DMS 273 treated with DMSO at 0.1 percent for 48 hours (cell line): ENCODE data around the gene MBOAT2.
"Not testable (repeated sequence)": the region's sequence is repeated elsewhere in the genome, so short reads cannot be mapped to it uniquely, and the experiment has no call there.

ENCODE experiments used
- DNase-seq: peaks from one replicate; lab custom pipeline; 2025; lab: John Stamatoyannopoulos, UW

MBOAT2 gene

DNA sequence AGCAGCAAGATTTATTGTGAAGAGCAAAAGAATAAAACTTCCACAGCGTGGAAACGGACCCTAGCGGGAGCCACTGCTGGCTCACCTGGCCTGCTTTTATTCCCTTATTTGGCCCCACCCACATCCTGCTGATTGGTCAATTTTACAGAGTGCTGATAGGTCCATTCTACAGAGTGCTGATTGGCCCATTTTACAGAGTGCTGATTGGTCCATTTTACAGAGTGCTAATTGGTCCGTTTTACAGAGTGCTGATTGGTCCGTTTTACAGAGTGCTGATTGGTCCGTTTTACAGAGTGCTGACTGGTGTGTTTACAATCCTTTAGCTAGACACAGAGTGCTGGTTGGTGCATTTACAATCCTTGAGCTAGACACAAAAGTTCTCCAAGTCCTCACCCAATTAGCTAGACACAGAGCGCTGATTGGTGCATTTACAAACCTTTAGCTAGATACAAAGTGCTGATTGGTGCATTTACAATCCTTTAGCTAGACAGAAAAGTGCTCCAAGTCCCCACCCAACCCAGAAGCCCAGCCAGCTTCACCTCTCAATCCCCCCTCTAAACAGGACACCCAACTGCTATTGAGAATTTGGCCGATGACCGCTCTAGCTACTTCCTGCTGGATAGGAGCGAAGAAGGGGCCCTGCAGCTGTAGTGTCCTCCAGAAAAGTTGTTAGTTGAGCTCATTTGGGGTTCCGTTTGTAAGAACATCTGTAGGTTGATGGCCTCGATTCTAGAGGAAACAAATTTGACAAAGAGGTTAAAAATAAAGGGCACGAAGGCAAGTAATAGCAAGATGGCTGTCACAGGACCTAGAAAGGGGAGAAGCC is 108.2 kb downstream of the MBOAT2 start:
- not testable (repeated sequence) for DNase-seq

DNA sequence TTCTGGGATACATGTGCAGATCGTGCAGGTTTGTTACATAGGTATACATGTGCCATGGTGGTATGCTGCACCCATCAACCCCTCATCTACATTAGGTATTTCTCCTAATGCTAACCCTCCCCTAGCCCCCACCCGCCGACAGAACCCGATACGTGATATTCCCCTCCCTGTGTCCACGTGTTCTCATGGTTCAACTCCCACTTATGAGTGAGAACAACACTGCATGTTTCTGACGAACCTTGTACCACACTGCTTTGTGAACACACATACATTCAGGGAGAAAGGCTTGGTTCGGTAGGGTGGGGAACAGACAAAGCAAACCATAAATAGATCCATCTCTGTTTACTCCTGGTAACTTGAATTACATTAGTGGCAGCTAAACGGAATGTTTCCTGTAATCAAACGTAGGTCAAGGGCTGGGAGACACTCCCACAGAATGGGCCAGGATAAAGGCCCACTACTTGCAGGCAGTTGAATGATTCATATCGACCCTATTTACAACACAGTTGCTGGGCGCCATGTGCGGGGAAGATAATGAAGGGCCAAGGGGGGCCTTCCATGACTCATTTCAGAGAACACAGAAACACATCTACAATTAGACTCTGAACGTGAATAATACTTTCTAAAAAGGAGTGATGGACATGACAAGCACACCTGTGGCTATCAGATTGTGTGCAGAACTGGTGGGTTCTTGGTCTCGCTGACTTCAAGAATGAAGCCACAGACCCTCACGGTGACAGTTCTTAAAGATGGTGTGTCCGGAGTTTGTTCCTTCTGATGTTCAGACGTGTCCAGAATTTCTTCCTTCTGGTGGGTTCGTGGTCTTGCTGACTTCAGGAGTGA is 109.3 kb downstream of the MBOAT2 start:
- DNase-seq: no peak

DNA sequence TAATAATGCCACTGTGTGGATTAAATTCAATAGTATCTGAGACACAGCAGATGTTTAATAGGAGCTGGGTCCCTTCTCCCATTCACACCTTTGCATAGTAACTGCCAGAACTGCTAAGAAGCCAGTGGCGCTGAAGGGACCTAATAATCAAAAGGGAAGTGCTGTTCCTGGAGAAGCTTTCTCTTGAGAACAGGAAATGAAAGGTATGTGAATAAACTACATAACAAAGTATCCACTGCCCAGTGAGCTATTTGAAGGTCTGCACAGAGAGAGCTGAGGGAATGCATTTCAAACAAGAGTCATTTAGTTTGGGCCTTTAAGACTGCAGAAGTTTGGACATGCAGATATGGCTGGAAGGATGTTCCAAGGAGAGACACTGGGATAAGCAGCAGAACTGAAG is 110.0 kb downstream of the MBOAT2 start:
- DNase-seq: no peak

DNA sequence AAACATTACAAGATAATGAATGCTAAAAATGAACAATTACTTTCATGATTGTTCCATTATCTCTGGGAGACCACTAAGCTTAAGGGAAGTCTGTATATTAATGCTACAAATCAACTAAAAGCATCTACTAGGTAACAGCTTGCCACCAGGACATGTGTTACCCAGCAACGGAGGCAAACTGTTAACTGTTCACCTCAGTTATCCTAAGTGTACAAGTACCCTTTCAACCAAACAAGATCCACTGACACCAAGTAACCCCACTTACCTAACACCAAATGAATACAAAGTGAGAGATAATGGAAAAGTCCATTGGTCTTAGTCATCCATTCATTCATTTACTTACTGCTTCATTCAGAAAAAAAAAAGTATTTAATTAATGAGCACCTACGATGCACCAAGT is 111.4 kb downstream of the MBOAT2 start:
- DNase-seq: no peak

DNA sequence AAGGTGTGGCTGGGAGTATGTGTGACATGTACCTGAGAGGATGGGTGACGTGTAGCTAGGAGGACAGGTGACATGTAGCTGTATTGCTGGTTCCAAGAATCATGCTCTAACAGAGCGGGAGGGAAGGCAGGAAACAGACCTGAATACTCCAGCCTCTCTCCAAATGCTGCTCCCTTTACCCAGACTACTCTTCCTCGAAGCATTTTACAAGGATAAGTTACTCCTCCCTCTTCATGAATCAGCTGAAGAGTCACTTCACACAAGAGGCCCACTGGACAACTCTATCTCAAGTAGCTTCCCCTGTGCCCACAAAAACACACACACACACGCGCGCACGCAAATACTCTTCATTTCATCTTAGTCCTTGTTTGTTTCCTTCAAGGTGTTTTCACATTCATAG is 113.5 kb downstream of the MBOAT2 start:
- DNase-seq: no peak

- no peak for DNase-seq
Observed at GRCh38 chr2:8888963-8889362, 114.5 kb downstream of the MBOAT2 start.

DNA sequence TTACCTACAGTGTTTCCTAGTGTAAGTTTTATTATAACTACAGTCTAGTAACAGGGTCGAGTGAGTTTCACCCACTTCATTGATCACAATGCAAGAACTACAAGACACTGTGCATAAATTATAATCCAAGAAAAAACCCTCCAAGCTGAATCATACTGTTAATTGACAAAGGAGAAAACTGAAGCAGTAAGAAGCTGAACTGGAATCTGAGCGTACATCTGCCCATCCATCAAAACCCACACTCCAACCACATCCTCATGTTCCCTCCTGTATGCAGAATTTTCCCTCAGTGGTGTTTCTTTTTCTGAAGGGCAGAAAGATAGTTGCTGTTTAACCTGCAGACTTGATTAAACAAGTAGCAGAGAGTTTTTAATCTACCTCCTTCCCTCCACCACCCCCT is 116.6 kb downstream of the MBOAT2 start:
- DNase-seq: no peak

DNA sequence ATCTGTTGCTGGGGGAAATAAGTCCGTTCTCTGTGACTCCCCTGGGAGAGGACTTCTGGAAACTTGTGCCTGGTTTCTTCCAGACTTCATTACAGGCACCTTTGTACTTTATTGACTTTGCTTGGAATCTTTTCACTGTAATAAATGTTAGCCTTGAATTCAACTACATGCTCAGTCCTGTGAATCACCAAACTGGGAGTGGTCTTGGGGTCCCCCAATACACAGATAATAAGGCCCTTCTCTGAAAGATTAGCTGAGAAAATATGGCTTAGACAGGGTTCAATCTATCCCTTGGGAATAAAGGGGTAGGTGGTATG is 117.3 kb downstream of the MBOAT2 start:
- DNase-seq: no peak

DNA sequence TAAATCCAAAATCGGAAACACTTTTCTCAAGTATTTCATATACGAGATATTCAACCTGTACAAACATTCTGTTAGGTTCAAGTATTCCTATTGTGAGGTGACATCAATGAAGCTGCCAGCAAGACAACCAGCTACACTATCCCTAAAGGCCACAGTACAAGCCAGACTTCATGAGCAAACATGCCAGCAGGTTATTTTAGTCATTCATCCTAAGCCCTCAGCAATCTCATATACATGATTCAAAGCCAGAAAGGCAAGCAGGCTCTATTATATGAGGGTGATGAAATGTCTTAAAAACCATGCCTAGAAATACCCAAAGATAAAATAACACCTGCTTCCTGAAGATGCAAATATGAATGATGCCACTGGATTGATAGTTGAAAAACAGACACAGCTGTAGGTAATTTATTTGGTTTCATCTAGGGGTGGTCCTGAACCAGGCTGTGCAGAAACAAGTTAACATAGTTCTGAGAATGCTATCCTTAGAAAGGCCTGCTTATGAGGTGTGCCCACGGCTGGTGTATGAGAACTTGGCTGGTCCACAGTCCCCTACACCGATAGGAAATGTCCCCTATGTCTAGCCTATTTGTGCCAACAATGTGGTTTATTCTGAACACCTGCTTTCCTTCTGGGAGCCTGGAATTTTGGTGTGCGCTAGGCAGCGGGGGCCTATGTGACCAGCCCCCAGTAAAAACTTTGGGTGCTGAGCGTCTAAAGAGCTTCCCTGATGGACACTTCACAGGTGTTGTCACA is 117.9 kb downstream of the MBOAT2 start:
- no peak for DNase-seq

DNA sequence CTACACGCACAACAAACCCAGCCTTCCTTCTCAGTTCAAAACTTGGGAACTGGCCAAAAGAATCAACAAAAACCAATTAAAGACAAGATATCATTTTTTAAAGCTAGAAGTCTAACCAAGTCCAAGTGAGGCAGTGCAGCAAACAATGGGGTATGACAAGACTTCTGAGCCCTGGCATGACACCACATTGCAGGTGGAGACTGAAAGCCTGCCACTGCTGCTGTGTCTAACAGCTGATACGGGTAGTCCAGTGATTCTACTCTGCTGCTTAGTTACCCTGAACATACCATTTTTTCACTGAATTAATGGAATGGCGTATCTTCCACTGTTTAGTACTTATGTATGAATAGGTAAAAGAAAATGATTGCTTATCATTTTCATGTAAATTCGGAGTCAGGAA is 118.7 kb downstream of the MBOAT2 start:
- no peak for DNase-seq

GRCh38 chr2:8882094-8882493 is 121.4 kb downstream of the MBOAT2 start:
- DNase-seq: no peak

DNA sequence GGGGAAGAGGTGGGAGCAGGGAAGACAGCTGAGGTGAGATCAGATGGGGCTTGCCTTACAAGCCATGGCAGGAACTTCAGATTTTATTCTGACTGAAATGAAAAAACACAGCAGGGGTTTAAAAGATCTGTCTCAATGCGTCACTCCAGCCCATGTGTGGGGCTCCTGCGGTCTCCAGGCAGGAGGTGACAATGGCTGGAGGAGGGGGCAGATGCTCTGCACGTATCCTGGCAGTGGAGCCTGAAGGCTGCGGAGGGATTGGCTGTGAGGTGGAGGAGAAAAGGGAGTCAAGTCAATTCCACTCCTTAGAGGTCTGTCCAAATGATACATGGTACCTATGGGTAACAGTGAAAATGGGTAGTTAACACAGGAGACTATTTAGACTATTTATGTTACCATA is 125.6 kb downstream of the MBOAT2 start:
- no peak for DNase-seq

GRCh38 chr2:8877332-8877731 is 126.2 kb downstream of the MBOAT2 start:
- no peak for DNase-seq

DNA sequence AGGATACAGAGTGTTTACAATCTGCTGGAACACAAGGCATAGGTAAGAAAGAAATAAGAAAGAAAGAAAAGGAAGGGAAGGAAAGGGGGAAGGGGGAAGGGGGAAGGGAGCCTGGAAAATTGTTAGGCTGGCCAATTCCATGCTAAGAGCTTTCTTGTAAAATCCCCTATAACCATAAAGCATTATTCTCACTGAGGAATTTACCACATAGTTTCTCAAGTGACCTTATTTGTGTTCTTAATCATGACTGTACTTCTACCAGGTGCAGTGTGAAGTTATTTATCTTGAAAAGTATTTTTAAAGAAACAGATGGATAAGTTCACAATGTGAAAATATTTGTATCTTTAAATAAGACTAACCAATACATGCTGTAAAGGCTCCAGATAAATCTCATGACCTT is 126.9 kb downstream of the MBOAT2 start:
- no peak for DNase-seq

GRCh38 chr2:8872821-8873432 is 130.6 kb downstream of the MBOAT2 start:
- peak; percentile 34 for DNase-seq

DNA sequence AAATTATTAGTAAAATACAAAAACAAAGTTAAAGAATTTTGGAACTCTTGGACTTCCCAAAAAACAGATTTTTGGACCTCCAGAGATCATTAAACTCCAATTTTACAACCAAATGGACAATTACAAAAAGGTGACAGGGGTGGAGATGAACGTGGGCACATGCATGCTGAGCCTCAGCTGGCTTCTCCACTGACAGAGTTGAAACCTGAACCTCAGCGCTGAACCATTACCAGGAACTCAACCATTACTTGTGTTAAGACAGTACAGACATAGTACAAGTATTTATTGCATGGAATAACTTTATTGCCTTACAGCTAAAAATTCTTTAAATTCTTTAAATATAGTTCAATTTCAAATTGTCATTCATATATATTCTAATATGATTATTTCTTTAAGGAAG is 133.0 kb downstream of the MBOAT2 start:
- no peak for DNase-seq

- no peak for DNase-seq
Observed at GRCh38 chr2:8867363-8867762, 136.1 kb downstream of the MBOAT2 start.

DNA sequence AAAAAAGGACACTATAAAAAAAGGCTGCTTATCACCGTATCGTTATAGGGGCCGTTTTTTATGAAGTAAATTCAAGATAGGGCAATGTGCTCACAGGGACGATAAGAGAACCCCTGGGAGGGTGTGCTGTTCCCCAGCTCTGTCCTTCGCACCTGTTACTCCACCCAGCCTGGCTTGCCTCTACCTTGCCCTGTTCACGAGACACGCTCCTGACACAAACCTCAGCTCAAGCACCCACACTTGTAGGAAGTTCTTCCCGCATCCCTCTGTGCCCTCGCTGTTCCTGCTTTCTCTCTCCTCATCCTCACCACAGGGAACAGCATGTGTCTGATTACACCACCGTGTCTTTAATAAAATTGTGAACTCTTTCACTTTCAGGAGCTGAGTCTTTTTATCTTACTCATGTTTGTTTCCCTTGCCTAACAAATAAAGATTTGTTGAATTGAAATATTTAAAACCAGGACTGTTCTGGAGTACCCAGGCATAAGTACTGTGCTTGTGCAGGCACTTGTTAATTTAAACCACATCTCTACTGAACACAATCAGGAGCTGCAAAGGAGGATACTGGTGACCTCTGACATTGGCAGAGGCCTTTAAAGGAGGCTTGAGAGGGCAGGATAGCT is 140.0 kb downstream of the MBOAT2 start:
- DNase-seq: no peak

DNA sequence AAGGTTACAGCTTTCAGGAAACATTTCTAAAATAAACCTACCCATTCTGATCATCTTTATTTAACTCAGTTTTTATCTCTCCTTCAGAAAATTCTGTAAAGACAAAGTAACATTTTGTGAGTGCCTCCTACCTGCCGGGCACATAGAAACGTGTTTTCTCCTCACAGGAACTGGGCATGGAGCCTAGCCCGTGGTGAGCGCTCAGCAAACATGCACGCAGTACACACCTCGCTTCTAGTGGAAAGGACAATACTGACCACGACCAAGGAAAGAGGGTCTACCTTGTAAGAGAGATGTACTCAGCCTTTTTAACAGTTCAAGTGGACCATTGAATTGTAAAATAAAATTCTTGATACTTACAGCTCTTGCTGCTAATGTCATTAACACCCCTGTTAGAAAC is 141.3 kb downstream of the MBOAT2 start:
- DNase-seq: no peak

DNA sequence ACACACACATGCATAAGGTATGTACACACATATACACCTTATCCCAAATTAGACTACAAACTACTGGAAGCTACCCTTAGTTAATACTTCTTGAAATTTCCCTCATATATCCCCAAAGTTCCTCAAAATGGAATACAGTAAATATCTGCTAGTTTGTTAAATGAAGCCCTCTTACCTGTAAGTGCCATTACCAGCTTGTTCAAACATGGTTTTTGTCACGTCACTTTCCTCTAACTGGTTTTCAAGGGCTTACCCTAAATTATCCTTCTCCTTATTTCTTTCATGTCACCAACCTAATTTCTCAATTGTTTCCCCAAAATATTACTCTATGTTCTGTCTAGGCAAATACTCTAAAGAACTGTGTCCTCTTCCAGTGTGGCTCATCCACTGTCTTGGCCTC is 141.7 kb downstream of the MBOAT2 start:
- DNase-seq: no peak

- no peak for DNase-seq
Observed at GRCh38 chr2:8860239-8860638, 143.2 kb downstream of the MBOAT2 start.

- DNase-seq: no peak
Observed at GRCh38 chr2:8858910-8859309, 144.6 kb downstream of the MBOAT2 start.
